HL-60 (cell line): ENCODE measurements around the gene ATL2.

ENCODE experiments used
- DNase-seq, 2 experiments: peaks; one replicate each; pipeline ENCODE4 v3.0.0-alpha.2; 2010 to 2020; ENCODE audit warnings: low read depth in 1 of 2, low spot score in 1 of 2
- H3K27ac ChIP-seq: fragments of 250-450 bp; sonication (Bioruptor Pico); replicated peaks from 2 replicates; pipeline ENCODE4 v1.5.1; 2020; ENCODE audit warnings: mild to moderate bottlenecking, moderate library complexity
- H3K27me3 ChIP-seq: fragments of 250-450 bp; sonication (Bioruptor Pico); 2 replicates; pipeline ENCODE4 v1.5.1; 2021; ENCODE audit warnings: mild to moderate bottlenecking, moderate library complexity; ENCODE audit not compliant: insufficient read depth, poor library complexity, severe bottlenecking
- H3K4me3 ChIP-seq: replicated peaks from 2 replicates; pipeline ENCODE4 v1.5.1; 2011; ENCODE audit warnings: mild to moderate bottlenecking, control low read depth, low read length; ENCODE audit not compliant: insufficient read depth
- GABPA ChIP-seq: IDR thresholded peaks from 2 replicates; pipeline ENCODE4 v1.6.1; 2012; ENCODE audit warnings: low read depth
- POLR2AphosphoS5 ChIP-seq: IDR thresholded peaks from 2 replicates; pipeline ENCODE4 v1.6.1; 2012; ENCODE audit warnings: low read depth
- SPI1 ChIP-seq: IDR thresholded peaks from 2 replicates; pipeline ENCODE4 v1.6.1; 2012; ENCODE audit warnings: low read depth, mild to moderate bottlenecking, borderline replicate concordance
- TF ChIP-seq, protein P1 (sequence below): IDR thresholded peaks from 2 replicates; pipeline ENCODE4 v1.6.1; 2012; ENCODE audit warnings: low read depth; ENCODE audit not compliant: insufficient replicate concordance
- TF ChIP-seq, protein P2 (sequence below): IDR thresholded peaks from one replicate; pipeline ENCODE4 v1.5.1; 2011; ENCODE audit warnings: low read length, control low read depth, inconsistent platforms; ENCODE audit not compliant: insufficient read depth

ATL2 gene

GRCh38 chr2:38267270-38267925 lies 109.7 kb downstream of the ATL2 start:
- no peaks in the 10 kb centered on the region for H3K27me3 ChIP-seq
- H3K27ac ChIP-seq: peak overlapping the region; percentile 69
- no peak overlapping the region for H3K4me3 ChIP-seq
- DNase-seq: no peak
- no peak for TF ChIP-seq SPI1
- TF ChIP-seq, protein P1, sequence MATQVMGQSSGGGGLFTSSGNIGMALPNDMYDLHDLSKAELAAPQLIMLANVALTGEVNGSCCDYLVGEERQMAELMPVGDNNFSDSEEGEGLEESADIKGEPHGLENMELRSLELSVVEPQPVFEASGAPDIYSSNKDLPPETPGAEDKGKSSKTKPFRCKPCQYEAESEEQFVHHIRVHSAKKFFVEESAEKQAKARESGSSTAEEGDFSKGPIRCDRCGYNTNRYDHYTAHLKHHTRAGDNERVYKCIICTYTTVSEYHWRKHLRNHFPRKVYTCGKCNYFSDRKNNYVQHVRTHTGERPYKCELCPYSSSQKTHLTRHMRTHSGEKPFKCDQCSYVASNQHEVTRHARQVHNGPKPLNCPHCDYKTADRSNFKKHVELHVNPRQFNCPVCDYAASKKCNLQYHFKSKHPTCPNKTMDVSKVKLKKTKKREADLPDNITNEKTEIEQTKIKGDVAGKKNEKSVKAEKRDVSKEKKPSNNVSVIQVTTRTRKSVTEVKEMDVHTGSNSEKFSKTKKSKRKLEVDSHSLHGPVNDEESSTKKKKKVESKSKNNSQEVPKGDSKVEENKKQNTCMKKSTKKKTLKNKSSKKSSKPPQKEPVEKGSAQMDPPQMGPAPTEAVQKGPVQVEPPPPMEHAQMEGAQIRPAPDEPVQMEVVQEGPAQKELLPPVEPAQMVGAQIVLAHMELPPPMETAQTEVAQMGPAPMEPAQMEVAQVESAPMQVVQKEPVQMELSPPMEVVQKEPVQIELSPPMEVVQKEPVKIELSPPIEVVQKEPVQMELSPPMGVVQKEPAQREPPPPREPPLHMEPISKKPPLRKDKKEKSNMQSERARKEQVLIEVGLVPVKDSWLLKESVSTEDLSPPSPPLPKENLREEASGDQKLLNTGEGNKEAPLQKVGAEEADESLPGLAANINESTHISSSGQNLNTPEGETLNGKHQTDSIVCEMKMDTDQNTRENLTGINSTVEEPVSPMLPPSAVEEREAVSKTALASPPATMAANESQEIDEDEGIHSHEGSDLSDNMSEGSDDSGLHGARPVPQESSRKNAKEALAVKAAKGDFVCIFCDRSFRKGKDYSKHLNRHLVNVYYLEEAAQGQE: no peak
- TF ChIP-seq POLR2AphosphoS5: no peak
- TF ChIP-seq, protein P2, sequence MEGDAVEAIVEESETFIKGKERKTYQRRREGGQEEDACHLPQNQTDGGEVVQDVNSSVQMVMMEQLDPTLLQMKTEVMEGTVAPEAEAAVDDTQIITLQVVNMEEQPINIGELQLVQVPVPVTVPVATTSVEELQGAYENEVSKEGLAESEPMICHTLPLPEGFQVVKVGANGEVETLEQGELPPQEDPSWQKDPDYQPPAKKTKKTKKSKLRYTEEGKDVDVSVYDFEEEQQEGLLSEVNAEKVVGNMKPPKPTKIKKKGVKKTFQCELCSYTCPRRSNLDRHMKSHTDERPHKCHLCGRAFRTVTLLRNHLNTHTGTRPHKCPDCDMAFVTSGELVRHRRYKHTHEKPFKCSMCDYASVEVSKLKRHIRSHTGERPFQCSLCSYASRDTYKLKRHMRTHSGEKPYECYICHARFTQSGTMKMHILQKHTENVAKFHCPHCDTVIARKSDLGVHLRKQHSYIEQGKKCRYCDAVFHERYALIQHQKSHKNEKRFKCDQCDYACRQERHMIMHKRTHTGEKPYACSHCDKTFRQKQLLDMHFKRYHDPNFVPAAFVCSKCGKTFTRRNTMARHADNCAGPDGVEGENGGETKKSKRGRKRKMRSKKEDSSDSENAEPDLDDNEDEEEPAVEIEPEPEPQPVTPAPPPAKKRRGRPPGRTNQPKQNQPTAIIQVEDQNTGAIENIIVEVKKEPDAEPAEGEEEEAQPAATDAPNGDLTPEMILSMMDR: no peak
- no peak for TF ChIP-seq GABPA

GRCh38 chr2:38266382-38267061 lies 110.6 kb downstream of the ATL2 start:
- DNase-seq: peak; percentile 60 to 83
- Histone ChIP-seq H3K4me3 (no peak overlapping the region), H3K27me3 (no peaks in the 10 kb centered on the region), H3K27ac (peak overlapping the region; percentile 69)
- TF ChIP-seq SPI1: peak; percentile 39; the same call in 1 of the 2 replicates
- TF ChIP-seq GABPA: no peak

DNA sequence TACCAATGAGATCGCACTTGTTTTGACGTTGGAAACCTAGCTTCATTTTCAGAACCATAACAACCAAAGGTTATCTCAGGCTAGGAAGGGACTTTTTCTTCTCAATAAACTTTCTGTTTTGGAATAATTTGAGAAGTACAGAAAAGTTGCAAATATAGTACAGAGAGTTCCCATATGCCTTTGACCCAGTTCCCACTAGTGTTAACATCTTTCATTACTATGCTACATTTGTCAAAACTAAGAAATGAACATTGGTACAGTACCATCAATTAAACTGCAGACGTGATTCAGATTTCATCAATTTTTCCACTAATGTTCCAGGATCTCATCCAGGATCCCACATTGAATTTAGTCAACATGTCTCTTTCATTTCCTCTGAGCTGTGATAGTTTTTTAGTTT lies 111.6 kb downstream of the ATL2 start:
- DNase-seq: no peak
- peak overlapping the region; percentile 69 for H3K27ac ChIP-seq
- no peaks in the 10 kb centered on the region for H3K27me3 ChIP-seq
- TF ChIP-seq, protein P1: no peak
- no peak for TF ChIP-seq SPI1
- no peak for TF ChIP-seq GABPA
- TF ChIP-seq, protein P2: no peak
- no peak for TF ChIP-seq POLR2AphosphoS5
- no peak overlapping the region for H3K4me3 ChIP-seq

DNA sequence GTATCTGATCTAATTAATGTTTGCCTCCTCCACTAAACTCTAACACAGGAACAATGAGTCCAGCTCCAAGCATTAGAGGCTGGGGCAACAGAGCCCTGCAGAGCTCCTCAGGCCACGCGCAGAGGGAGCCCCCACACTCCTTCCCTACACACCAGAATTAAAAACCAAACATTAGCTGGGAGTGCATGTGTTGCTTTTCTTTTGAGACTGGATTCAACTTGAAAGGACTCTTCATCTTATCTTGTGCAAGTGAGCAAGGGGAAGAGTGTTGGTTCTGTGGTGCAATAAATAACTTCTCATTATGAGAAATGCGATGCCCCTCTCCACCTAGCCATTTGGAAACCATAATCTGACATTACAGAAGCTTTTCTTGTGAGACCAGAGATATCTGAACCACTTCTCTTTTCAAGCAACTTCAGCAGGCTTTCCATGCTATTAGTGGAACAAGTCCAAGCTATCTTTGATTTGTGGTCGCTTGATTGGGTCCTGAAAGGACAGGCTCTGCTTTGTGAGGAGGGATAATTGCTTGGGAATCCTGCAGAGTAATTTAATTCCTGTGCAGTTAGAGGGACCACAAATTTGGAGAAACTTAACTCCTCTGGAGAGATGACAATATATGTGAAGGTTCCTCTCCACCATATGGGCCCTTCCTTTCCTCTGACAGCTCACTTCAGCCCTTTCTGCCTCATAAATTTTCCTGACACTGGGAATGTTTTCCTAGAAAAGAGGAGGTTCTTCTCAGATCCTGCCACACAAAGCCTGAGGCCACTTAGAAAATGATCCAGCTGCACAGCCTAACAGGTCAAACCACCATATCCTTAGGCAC lies 112.5 kb downstream of the ATL2 start:
- DNase-seq: peak in 1 of 2 experiments; percentile 85
- TF ChIP-seq GABPA (no peak), POLR2AphosphoS5 (peak; percentile 39; the same call in 1 of the 2 replicates), SPI1 (peak; percentile 87)
- TF ChIP-seq, protein P2: no peak
- TF ChIP-seq, protein P1: peak; percentile 22
- H3K27ac ChIP-seq: peak overlapping the region; percentile 69

More for the DNA sequence above, 112.5 kb downstream of the ATL2 start:
- Histone ChIP-seq H3K4me3 (no peak overlapping the region), H3K27me3 (no peaks in the 10 kb centered on the region)
